ENCODE measurements around the gene STX11. TPM values are rescaled to one million over a fixed set of nuclear protein-coding genes. Genes with fewer than 3 reads are reported as not detected.

Gene STX11
- total and polyA plus RNA-seq, 2 of the 13 experiments (the other 11 are each of a cell fraction or from before 2014, with no cell fraction given), result 0.03 TPM; not detected in 1

GRCh38 chr6:144123836-144124235 is 26.5 kb upstream of the STX11 start:
- no peak for ATAC-seq
- H3K36me3 ChIP-seq (replicated peaks in 1 of 2; ENCODE audit: control insufficient read depth in 1 of 2, insufficient read depth in 2 of 2, low read length in 2 of 2), result no peaks in the 10 kb centered on the region
- peaks cover 0 to 19% of the 10 kb centered on the region in 2 experiments; a peak in 2 of 5 replicates for H3K27me3 ChIP-seq (ENCODE audit: control insufficient read depth in 1 of 2, insufficient read depth in 2 of 2, low read length in 2 of 2)
- CTCF ChIA-PET (ENCODE audit: low intra/inter-chr PET ratio, low total read pairs), result no interaction called here
- no peak overlapping the region for H3K4me3 ChIP-seq (replicated peaks in 1 of 3; ENCODE audit: insufficient read depth in 1 of 3, low read depth in 2 of 3, low read length in 3 of 3)
- H3K9ac ChIP-seq (ENCODE audit: insufficient read depth, low read depth, low read length), result no peak overlapping the region
- no peaks in the 10 kb centered on the region for H3K4me1 ChIP-seq (ENCODE audit: insufficient read depth, low read length)
- no peaks in the 10 kb centered on the region for H4K20me1 ChIP-seq (ENCODE audit: insufficient read depth, low read length)
- 3% methylated on average over 2 of the region's 2 CpGs for WGBS (ENCODE audit: low lambda C conversion rate)
- intact Hi-C loops (cut with micrococcal nuclease; ENCODE audit: unreplicated experiment) (no loop called here), in situ Hi-C loops (cut with HindIII; ENCODE audit: extremely low pct_ligation_motif_present, low pct_unique_long_range_greater_than_20kb) (loop anchor here (25.0 kb wide), 1 partner anchor 1088 kb away; no protein-coding TSS in a partner anchor)
- H3K4me2 ChIP-seq (ENCODE audit: low read depth, low read length), result no peak overlapping the region
- DNase-seq (ENCODE audit: low spot score), result no peak
- no peaks in the 10 kb centered on the region for H3K79me2 ChIP-seq (ENCODE audit: insufficient read depth, low read length)
- no peak overlapping the region for H2AFZ ChIP-seq (ENCODE audit: low read length)
- H3K9me3 ChIP-seq (ENCODE audit: low read length), result no peaks in the 10 kb centered on the region
- no TSS peak for BruUV-seq (replicated peaks)
- no peak overlapping the region for H3K27ac ChIP-seq (ENCODE audit: extremely low read length, insufficient read depth, low read length)
- POLR2A ChIA-PET, result interaction anchor here (1.2 kb wide), 1 partner anchor 28 kb away, joined by 3 read pairs; the partner anchor contains the start of gene SF3B5
- TF ChIP-seq MEIS1 (CRISPR knock-in tag; IDR thresholded peaks at IDR 0.05; ENCODE audit: borderline replicate concordance) (no peak), KMT2A (CRISPR knock-in tag; IDR thresholded peaks at IDR 0.05) (no peak), ZSCAN20 (CRISPR knock-in tag; IDR thresholded peaks at IDR 0.05; ENCODE audit: borderline replicate concordance) (no peak), ZNF441 (CRISPR knock-in tag; IDR thresholded peaks at IDR 0.05; ENCODE audit: borderline replicate concordance) (no peak), NFATC3 (CRISPR knock-in tag; IDR thresholded peaks at IDR 0.05) (no peak), PAF1 (CRISPR knock-in tag; IDR thresholded peaks at IDR 0.05) (no peak), TAF1 (CRISPR knock-in tag; IDR thresholded peaks at IDR 0.05) (no peak), ZNF577 (CRISPR knock-in tag; IDR thresholded peaks at IDR 0.05; ENCODE audit: borderline replicate concordance, low read depth) (no peak), ZFP82 (CRISPR knock-in tag; IDR thresholded peaks at IDR 0.05; ENCODE audit: borderline replicate concordance) (no peak), DRAP1 (CRISPR knock-in tag; IDR thresholded peaks at IDR 0.05) (no peak)
- FAIRE-seq, result no peak

Data from HepG2 (cell line).